Measurements from ENCODE around the gene AMOTL1. TPM values are rescaled to one million over a fixed set of nuclear protein-coding genes. Genes with fewer than 3 reads are reported as not detected.
"Not testable (repeated sequence)": the region's sequence is repeated elsewhere in the genome, so short reads cannot be mapped to it uniquely, and the experiment has no call there.

AMOTL1 gene
- total and polyA plus RNA-seq, 9 donors = 31.1 to 61.9 (median 49.3) TPM

DNA sequence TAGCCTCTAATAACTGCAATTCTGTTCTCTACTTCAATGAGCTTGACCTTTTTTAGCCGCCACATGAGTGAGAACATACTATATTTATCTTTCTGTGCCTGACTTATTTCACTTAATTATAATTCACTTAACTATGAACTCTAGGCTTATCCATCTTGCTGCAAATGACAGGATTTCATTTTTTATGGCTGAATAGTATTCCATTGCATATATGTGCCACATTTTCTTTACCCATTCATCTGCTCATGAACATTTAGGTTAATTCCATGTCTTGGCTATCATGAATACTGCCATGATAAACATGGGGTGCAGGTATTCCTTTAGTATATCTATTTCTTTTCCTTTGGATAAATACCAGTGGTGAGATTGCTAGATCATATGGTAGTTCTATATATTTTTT is 120.0 kb downstream of the AMOTL1 start:
- DNase-seq = no peak
- Histone ChIP-seq H3K9me3 (replicated peaks; ENCODE audit: control insufficient read depth, low read depth, low read length) (peaks cover 3% of the 10 kb centered on the region), H3K36me3 (ENCODE audit: control insufficient read depth, insufficient read depth, low read length) (peaks cover 5% of the 10 kb centered on the region), H3K27ac (ENCODE audit: low read length) (no peak overlapping the region), H3K4me3 (ENCODE audit: low read length) (no peak overlapping the region), H3K27me3 (ENCODE audit: control insufficient read depth, insufficient read depth, low read length) (no peaks in the 10 kb centered on the region), H3K4me1 (ENCODE audit: control insufficient read depth, insufficient read depth, low read length) (no peaks in the 10 kb centered on the region)
- WGBS (ENCODE audit: insufficient coverage) = no CpG with 5 or more reads among the region's 1 CpG

DNA sequence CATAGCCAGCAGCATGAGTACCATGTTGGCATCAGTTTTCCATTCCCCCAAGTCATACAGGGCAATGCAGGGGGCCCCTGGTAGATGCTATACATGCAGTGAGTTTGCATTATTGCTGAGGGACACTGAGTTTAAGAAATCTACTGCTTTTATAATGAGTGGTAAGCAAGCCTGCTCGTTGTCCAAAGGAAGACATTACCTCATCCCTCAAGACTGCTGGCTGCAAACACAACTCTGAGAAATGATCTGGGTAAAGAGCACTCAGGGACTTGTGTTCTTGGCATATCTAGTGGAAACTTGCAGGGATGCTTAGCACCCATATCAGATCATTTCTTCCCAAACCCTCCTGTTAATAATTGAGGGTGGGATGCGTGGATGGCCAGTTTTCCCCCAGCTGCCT is 127.3 kb downstream of the AMOTL1 start:
- WGBS (ENCODE audit: insufficient coverage) = 43% methylated on average over 1 of the region's 2 CpGs
- H3K4me1 ChIP-seq (ENCODE audit: control insufficient read depth, insufficient read depth, low read length) = no peaks in the 10 kb centered on the region
- H3K27ac ChIP-seq (ENCODE audit: low read length) = no peak overlapping the region
- no peak overlapping the region for H3K4me3 ChIP-seq (ENCODE audit: low read length)
- H3K27me3 ChIP-seq (ENCODE audit: control insufficient read depth, insufficient read depth, low read length) = no peaks in the 10 kb centered on the region
- no peaks in the 10 kb centered on the region for H3K36me3 ChIP-seq (ENCODE audit: control insufficient read depth, insufficient read depth, low read length)
- H3K9me3 ChIP-seq (replicated peaks; ENCODE audit: control insufficient read depth, low read depth, low read length) = peaks cover 16% of the 10 kb centered on the region
- DNase-seq = peak; percentile 53

DNA sequence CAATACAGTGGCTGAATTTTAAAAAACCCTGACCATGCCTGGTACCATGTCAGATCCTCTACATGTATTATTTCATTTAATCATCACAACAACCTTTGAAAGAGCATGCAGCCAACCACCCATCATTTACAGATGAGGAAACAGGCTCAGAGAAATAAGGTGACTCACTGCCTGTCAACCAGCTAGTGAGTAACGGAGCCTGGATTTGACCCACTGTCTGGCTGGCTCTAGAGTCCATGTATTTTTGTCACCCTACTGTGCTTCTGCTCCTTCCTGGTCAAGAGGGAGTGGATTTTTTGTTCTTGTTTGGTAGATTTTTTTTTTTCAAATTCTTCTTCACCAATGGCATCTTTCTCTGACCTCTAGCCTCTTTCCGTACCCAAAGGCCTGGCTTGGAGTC is 127.8 kb downstream of the AMOTL1 start:
- no peak for DNase-seq
- H3K27ac ChIP-seq (ENCODE audit: low read length) = no peak overlapping the region
- H3K36me3 ChIP-seq (ENCODE audit: control insufficient read depth, insufficient read depth, low read length) = no peaks in the 10 kb centered on the region
- WGBS (ENCODE audit: insufficient coverage) = 92% methylated on average over 2 of the region's 2 CpGs
- H3K4me1 ChIP-seq (ENCODE audit: control insufficient read depth, insufficient read depth, low read length) = no peaks in the 10 kb centered on the region
- H3K9me3 ChIP-seq (replicated peaks; ENCODE audit: control insufficient read depth, low read depth, low read length) = peaks cover 16% of the 10 kb centered on the region
- H3K27me3 ChIP-seq (ENCODE audit: control insufficient read depth, insufficient read depth, low read length) = no peaks in the 10 kb centered on the region
- no peak overlapping the region for H3K4me3 ChIP-seq (ENCODE audit: low read length)

DNA sequence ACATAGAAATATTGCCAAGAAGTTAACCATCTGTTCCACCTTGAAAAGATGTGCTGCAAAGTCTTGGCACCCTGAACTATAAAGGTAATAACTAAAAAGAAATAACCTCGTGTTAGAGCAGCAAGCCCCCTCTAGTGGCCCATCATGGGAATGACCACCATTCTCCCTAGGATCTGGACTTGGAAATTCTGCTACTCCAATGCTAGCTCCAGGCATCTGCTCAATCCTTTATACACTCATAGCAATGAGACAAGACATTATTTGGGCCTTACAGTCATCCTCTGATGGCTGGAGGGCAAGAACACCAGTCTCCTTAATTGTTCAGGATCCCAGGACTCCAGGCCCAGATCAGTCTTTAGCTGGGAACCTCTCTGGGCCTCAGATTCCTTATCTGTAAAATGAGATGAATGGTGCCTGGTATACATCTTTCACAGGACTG is 129.2 kb downstream of the AMOTL1 start:
- H3K36me3 ChIP-seq (ENCODE audit: control insufficient read depth, insufficient read depth, low read length) = no peaks in the 10 kb centered on the region
- H3K9me3 ChIP-seq (replicated peaks; ENCODE audit: control insufficient read depth, low read depth, low read length) = peaks cover 16% of the 10 kb centered on the region
- H3K27me3 ChIP-seq (ENCODE audit: control insufficient read depth, insufficient read depth, low read length) = no peaks in the 10 kb centered on the region
- no peak overlapping the region for H3K27ac ChIP-seq (ENCODE audit: low read length)
- H3K4me3 ChIP-seq (ENCODE audit: low read length) = no peak overlapping the region
- peak; percentile 75 for DNase-seq
- 0% methylated on average over 1 of the region's 1 CpG for WGBS (ENCODE audit: insufficient coverage)
- H3K4me1 ChIP-seq (ENCODE audit: control insufficient read depth, insufficient read depth, low read length) = no peaks in the 10 kb centered on the region

DNA sequence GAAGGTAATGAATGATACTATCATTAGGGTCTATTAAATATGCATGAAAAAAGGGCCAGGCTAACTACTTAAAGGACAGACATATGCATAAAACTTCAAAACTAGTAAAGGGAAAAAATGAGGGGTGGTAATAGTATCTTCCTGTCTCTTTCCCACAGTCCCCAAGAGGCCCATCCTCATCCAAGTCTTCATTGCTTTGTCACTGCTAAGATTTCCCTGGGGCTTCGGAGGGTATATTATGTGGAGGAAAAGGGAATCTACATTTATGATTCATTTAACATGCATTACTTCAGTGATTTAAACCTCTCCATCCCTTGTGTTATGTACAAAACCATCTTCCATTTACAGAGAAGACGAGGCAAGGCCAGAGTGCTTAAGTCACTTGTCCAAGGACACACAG is 139.1 kb downstream of the AMOTL1 start:
- H3K4me1 ChIP-seq (ENCODE audit: control insufficient read depth, insufficient read depth, low read length) = no peaks in the 10 kb centered on the region
- no peaks in the 10 kb centered on the region for H3K36me3 ChIP-seq (ENCODE audit: control insufficient read depth, insufficient read depth, low read length)
- H3K4me3 ChIP-seq (ENCODE audit: low read length) = no peak overlapping the region
- H3K9me3 ChIP-seq (replicated peaks; ENCODE audit: control insufficient read depth, low read depth, low read length) = peaks cover 6% of the 10 kb centered on the region
- WGBS (ENCODE audit: insufficient coverage) = no CpG with 5 or more reads among the region's 2 CpGs
- no peaks in the 10 kb centered on the region for H3K27me3 ChIP-seq (ENCODE audit: control insufficient read depth, insufficient read depth, low read length)
- H3K27ac ChIP-seq (ENCODE audit: low read length) = no peak overlapping the region
- DNase-seq = no peak

DNA sequence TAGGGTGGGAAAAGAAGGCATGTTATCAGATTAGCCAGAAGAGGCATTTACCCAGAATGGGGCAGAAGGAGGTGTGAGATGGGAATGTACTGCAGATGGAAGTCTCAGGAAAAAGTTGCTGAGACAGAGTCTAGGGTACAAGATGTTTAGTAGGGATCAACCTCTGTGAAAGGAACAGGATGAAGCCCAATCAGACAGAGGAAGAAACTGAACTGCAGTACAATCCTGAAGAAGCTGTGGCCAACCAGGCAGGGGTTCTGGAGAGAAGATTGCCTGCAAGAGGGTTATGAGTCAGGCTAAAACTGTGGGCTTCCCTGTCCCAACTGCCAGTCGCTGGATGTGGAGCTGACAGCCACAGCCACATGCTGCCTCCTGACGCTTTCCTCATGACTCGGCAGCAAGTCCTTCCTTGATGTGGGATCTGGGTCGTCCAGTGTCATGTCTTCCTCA is 141.2 kb downstream of the AMOTL1 start:
- Histone ChIP-seq H3K9me3 (replicated peaks; ENCODE audit: control insufficient read depth, low read depth, low read length) (peaks cover under 1% of the 10 kb centered on the region), H3K27me3 (ENCODE audit: control insufficient read depth, insufficient read depth, low read length) (no peaks in the 10 kb centered on the region), H3K36me3 (ENCODE audit: control insufficient read depth, insufficient read depth, low read length) (no peaks in the 10 kb centered on the region), H3K4me3 (ENCODE audit: low read length) (no peak overlapping the region), H3K27ac (ENCODE audit: low read length) (no peak overlapping the region), H3K4me1 (ENCODE audit: control insufficient read depth, insufficient read depth, low read length) (no peaks in the 10 kb centered on the region)
- DNase-seq = no peak
- 89% methylated on average over 4 of the region's 4 CpGs for WGBS (ENCODE audit: insufficient coverage)

DNA sequence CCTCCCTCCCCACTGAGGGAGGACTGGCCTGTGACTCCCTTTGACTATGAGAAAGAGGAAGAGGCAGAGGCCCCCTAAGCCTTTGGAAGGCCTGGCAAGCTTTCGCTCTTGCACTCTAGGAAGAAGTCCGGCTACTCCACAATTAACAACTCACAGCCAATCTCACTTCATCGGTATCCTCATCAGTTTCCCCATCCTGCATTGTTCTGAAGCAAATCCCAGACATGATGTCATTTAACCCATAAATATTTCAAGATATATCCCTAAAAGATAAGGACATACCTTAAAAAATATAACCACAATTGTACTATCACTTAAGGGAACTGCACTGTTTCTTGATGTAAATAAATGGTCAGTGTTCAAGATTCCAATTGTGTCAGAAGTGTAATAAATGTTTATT is 142.1 kb downstream of the AMOTL1 start:
- Histone ChIP-seq H3K36me3 (ENCODE audit: control insufficient read depth, insufficient read depth, low read length) (no peaks in the 10 kb centered on the region), H3K4me1 (ENCODE audit: control insufficient read depth, insufficient read depth, low read length) (no peaks in the 10 kb centered on the region), H3K9me3 (replicated peaks; ENCODE audit: control insufficient read depth, low read depth, low read length) (no peaks in the 10 kb centered on the region), H3K27ac (ENCODE audit: low read length) (no peak overlapping the region), H3K4me3 (ENCODE audit: low read length) (no peak overlapping the region), H3K27me3 (ENCODE audit: control insufficient read depth, insufficient read depth, low read length) (no peaks in the 10 kb centered on the region)
- DNase-seq = no peak
- no CpG with 5 or more reads among the region's 3 CpGs for WGBS (ENCODE audit: insufficient coverage)

DNA sequence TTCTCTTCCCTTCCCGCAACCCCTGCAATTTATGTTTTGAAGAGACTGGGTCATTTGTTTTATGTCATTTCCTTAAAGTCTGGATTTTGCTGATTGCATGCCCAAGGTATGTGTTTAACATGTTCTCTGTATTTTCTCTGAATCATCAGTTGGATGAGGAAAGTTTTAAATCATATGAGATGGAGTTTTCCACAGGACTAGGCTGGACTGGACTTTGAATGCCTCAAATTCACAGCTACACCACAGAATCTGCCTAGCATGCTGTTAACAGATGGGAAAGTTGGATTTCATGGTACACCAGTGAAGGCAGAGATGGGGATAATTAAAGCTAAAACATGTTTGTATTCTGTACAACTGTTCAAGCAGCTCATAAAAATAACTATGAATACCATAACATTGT is 142.6 kb downstream of the AMOTL1 start:
- Histone ChIP-seq H3K9me3 (replicated peaks; ENCODE audit: control insufficient read depth, low read depth, low read length) (no peaks in the 10 kb centered on the region), H3K27me3 (ENCODE audit: control insufficient read depth, insufficient read depth, low read length) (no peaks in the 10 kb centered on the region), H3K27ac (ENCODE audit: low read length) (no peak overlapping the region), H3K4me1 (ENCODE audit: control insufficient read depth, insufficient read depth, low read length) (no peaks in the 10 kb centered on the region), H3K4me3 (ENCODE audit: low read length) (no peak overlapping the region), H3K36me3 (ENCODE audit: control insufficient read depth, insufficient read depth, low read length) (no peaks in the 10 kb centered on the region)
- no CpG with 5 or more reads among the region's 1 CpG for WGBS (ENCODE audit: insufficient coverage)
- peak; percentile 81 for DNase-seq

DNA sequence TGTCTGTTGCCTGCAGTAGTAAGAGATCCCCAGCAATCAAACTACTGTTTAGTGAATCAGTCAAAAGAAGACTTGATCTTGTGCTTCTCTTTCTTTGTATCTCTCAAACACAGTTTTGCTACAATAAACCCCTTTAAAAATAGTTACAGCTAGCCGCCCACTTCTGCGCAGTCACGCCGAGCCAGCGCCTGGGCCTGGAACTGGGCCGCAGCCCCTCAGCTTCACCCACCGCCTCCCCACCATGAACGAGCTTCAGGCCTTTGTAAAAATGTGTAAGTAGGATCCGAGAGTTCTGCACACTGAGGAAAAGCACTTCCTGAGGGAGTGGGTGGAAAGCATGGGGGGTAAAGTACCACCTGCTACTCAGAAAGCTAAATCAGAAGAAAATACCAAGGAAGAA is 144.7 kb downstream of the AMOTL1 start:
- H3K27ac ChIP-seq (ENCODE audit: low read length) = no peak overlapping the region
- WGBS (ENCODE audit: insufficient coverage) = no CpG with 5 or more reads among the region's 9 CpGs
- H3K36me3 ChIP-seq (ENCODE audit: control insufficient read depth, insufficient read depth, low read length) = no peaks in the 10 kb centered on the region
- DNase-seq = no peak
- no peaks in the 10 kb centered on the region for H3K27me3 ChIP-seq (ENCODE audit: control insufficient read depth, insufficient read depth, low read length)
- no peaks in the 10 kb centered on the region for H3K9me3 ChIP-seq (replicated peaks; ENCODE audit: control insufficient read depth, low read depth, low read length)
- no peaks in the 10 kb centered on the region for H3K4me1 ChIP-seq (ENCODE audit: control insufficient read depth, insufficient read depth, low read length)
- H3K4me3 ChIP-seq (ENCODE audit: low read length) = no peak overlapping the region

DNA sequence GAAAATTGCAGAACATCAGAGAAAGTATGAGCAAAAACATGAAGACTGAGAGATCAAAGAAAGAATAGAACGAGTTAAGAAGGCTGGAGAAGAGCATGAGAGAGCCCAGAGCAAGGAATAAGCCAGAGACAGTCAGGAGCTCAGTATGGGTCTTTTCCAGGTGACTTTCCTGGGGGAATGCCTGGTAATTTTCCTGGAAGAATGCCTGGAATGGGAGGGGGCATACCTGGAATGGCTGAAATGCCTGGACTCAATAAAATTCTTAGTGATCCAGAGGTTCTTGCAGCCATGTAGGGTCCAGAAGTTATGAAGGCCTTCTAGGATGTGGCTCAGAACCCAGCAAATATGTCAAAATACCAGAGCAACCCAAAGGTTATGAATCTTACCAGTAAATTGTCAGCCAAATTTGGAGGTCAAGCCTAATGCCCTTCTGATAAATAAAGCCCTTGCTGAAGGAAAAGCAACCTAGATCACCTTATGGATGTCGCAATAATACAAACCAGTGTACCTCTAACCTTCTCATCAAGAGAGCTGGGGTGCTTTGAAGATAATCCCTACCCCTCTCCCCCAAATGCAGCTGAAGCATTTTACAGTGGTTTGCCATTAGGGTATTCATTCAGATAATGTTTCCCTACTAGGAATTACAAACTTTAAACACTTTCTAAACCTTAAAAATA is 145.7 kb downstream of the AMOTL1 start:
- H3K4me1 ChIP-seq (ENCODE audit: control insufficient read depth, insufficient read depth, low read length); H3K9me3 ChIP-seq (replicated peaks; ENCODE audit: control insufficient read depth, low read depth, low read length); H3K27me3 ChIP-seq (ENCODE audit: control insufficient read depth, insufficient read depth, low read length); DNase-seq; H3K27ac ChIP-seq (ENCODE audit: low read length); H3K4me3 ChIP-seq (ENCODE audit: low read length); H3K36me3 ChIP-seq (ENCODE audit: control insufficient read depth, insufficient read depth, low read length): not testable (repeated sequence)
- 88% methylated on average over 1 of the region's 2 CpGs for WGBS (ENCODE audit: insufficient coverage)

DNA sequence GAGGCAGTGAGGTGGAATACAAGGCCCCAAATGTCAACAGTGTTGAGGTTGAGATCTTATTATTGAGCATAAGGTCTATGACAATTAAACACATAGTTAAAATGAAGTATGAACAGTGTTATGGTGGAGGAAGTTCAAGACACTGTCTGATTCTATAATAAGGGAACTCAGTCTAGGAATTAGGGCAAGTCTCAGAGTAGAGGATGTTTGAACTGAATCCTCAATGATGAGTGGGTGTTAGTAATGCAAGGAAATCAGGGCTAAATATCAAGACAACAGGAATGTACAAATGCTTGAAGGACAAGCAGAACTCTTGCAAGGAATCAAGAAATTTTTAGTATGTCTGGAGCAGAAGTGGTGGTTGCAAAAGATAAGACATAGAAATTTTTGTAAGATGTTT is 152.2 kb downstream of the AMOTL1 start:
- peaks cover 11% of the 10 kb centered on the region for H3K4me1 ChIP-seq (ENCODE audit: control insufficient read depth, insufficient read depth, low read length)
- DNase-seq = no peak
- H3K4me3 ChIP-seq (ENCODE audit: low read length) = no peak overlapping the region
- H3K27ac ChIP-seq (ENCODE audit: low read length) = no peak overlapping the region
- no peaks in the 10 kb centered on the region for H3K9me3 ChIP-seq (replicated peaks; ENCODE audit: control insufficient read depth, low read depth, low read length)
- H3K27me3 ChIP-seq (ENCODE audit: control insufficient read depth, insufficient read depth, low read length) = no peaks in the 10 kb centered on the region
- H3K36me3 ChIP-seq (ENCODE audit: control insufficient read depth, insufficient read depth, low read length) = no peaks in the 10 kb centered on the region

Data from muscle of leg (tissue), 11 donors.